HG02884 (cell line): ENCODE data around the gene MSH4.
"Not testable (repeated sequence)": the region's sequence is repeated elsewhere in the genome, so short reads cannot be mapped to it uniquely, and the experiment has no call there.

ENCODE experiments used
- ATAC-seq: cut with Tn5 transposase; IDR thresholded peaks from one replicate; pipeline ENCODE4 v1.9.1; 2021; ENCODE audit warnings: mild to moderate bottlenecking, moderate library complexity; ENCODE audit not compliant: unreplicated experiment

MSH4 gene

DNA sequence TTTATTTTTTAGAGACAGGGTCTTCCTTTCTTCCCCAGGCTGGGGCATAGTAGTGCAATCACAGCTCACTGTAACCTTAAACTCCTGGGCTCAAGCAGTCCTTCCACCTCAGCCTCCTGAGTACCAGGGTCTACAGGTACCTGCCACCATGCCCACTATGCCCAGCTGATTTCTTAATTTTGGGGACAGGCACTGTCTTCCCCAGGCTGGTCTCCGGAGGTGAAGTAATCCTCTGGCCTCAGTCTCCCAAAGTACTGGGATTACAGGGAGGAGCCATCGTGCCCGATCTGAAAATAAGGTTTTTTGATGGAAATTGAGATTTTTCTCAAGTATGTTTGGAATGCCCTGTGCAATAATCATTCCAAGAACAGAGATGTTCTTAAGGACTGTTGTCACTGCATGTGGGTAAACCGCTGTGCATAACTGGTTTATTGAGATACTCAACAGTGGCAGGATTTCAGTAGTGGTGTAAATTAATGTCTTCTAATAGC is 934 bp upstream of the MSH4 start:
- no peak for ATAC-seq

DNA sequence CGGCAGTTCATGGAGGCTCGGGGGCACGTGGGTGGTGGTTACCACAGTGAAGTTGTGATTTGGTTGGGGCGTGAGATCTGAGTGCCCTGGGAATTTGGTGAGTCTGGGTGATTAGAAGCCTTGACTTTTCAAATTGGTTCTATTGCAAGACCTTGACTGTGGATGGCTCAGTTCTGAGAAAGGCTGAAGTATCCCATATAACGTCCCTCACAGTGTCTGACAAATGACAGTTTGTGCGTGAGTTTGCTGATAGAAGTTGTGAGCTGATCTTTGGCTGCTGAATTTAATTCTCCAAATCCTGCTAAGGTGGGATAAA is 549 bp downstream of the MSH4 start:
- no peak for ATAC-seq

DNA sequence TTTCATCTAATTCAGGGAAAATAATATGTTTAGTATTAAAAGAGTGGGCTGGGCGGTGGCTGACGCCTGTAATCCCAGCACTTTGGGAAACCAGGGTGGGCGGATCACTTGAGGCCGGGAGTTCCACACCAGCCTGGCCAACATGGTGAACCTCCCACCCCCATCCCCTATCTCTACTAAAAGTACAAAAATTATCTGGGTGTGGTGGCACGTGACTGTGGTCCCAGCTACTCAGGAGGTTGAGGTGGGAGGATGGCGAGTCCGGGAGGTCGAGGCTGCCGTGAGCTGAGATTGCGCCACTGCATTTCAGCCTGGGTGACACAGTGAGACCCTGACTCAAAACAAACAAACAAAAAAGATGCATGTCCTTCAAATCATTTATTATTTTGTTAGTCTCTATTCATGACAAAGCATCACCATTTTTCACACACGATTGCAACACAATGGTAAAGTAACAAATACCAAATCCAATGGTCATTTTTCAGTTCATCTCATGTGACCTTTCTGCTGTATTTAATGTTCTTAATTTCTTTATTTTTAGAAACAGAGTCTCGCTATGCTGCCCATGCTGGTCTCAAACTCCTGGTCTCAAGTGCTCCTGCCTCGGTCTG is 1.0 kb downstream of the MSH4 start:
- ATAC-seq: no peak

DNA sequence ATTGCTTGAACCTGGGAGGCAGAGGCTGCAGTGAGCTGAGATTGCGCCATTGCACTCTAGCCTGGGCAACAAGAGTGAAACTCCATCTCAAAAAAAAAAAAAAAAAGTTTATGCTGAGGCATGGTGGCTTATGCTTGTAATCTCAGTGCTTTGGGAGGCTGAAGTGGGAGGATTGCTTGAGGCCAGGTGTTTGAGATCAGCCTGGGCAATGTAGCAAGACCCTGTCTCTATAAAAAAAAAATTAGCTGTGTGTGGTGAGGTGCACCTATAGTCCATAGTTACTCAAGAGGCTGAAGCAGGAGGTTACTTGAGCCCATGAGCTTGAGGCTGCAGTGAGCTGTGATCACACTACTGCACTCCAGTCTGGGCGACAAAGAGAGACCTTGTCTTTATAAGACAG is 4.8 kb downstream of the MSH4 start:
- not testable (repeated sequence) for ATAC-seq

DNA sequence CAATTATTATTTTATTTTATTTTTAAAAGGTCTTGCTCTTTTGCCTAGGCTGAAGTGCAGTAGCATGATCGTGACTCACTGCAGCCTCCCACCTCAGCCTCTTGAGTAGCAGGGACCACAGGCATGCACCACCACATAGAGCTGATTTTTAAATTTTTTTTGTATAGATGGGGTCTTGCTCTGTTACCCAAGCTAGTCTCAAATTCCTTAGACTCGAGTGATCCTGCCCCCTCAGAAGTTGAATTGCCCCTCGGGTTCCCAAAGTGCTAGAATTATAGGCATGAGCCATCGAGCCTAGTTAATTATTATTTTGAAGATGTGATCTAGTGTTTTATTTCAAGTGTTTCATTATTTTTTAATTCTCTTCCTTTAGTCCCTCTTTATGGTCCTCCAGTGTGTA is 12.2 kb downstream of the MSH4 start:
- ATAC-seq: no peak

DNA sequence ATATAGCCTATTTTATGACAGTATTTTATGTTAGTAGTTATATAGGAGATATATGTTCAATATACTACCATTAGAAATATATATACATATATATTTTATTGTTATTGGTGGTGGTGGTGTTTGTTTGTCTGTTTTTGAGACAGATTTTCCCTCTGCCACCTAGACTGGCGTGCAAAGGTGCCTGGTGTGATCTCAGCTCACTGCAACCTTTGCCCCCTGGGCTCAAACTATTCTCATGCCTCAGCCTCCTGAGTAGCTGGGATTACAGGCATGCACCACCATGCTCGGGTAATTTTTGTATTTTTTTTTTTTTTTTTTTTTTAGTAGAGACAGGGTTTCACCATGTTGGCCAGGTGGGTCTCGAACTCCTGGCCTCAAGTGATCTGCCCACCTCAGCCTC is 13.4 kb downstream of the MSH4 start:
- not testable (repeated sequence) for ATAC-seq

DNA sequence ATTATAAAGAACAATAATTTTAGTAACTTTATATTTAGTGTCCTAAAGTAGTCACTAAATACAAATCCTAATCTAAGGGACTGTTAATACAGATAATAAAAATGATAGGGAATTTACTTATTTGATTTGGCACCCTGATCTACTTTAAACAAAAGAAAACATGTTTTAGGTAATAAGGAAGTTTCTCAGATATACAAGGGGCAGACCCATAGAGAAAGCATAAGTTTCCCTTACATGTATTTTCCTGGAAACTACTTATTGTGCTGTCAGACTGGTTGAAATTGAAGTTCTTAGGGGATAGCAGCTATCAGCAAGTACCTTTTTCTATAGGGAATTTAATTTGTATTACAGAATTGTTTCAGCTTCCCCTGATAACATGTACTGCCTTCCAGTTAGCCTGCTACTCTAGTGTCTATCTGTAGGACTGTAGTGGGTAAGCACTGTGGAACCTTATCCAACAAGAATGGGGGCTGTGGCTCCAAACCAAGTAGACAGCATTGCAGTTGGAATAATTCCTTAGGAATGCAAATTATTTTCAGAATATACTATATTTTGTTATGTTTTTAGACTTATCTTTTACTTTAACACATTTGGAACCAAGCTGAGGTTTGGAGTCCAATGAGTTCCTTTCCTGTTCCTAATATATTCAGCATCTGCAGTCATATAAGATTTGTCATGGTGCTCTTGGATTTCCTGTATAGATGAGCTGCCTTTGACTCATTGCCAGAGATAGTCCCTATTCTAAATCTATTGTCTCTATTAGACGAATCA is 14.7 kb downstream of the MSH4 start:
- no peak for ATAC-seq

DNA sequence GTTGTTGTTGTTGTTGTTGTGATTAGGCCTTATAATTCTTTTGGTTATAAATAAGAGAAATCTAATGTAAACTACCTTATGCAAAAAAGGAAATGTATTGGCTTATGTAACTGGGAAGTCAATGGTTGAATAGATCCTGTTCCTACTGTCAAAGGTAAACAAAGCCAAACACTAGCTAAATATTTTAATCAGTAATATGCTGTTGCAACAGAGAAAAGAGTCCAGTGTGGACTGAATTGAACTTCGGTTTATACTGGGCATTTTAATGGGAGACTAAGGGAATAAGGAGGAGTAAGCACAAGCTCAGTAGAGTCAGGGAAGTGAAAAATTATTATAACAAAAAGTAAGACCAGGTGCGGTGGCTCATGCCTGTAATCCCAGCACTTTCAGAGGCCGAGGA is 15.4 kb downstream of the MSH4 start:
- no peak for ATAC-seq

DNA sequence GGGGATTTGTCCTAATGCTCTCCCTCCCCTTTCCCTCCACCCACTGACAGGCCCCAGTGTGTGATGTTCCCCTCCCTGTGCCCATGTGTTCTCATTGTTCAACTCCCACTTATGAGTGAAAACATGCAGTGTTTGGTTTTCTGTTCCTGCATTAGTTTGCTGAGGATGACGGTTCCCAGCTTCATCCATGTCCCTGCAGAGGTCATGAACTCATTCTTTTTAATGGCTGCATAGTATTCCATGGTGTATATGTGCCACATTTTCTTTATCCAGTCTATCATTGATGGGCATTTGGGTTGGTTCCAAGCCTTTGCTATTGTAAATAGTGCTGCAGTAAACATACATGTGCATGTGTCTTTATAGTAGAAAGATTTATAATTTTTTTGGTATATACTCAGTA is 26.9 kb downstream of the MSH4 start:
- not testable (repeated sequence) for ATAC-seq

DNA sequence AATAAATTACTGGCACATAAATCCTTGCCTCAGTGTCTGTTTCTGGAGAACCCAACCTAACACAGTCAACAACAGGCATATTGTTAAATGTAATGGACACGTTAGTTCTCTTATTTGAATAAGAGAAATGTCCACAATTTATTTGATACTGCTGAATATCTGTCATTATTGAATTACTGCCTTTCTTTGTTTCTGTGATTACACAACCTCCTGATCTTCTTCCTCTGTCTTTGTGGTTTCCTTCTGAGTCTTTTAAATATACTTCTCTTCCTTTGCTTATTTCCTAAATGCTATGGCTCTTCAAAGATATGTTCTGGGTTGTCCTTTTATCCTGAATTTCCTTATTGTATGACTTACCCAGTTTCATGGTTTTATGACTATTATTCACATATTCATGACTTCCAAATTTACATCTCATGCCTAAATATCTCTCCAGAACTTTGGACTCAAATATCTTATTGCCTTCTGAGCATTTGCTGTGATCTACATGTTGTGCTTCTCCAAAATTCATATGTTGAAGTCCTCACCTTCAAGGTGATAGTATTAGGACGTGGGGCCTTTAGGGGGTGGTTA is 39.9 kb downstream of the MSH4 start:
- no peak for ATAC-seq

DNA sequence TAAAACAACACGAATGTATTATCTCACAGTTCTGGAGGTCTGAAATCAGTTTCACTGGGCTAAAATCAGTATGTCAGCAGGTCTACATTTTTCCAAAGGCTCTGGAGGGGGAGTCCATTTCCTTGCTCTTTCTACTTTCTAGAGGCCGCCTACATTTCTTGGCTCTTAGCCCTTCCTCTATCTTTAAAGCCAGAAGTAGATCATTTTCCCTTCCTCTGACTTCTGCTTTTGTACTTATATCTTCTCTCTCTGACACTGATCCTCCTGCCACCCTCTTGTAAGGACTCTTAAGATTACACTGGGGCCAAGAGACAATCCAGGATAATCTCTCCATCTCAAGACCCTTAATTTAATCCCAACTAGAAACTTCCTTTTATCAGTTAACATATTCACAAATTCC is 41.4 kb downstream of the MSH4 start:
- ATAC-seq: no peak

DNA sequence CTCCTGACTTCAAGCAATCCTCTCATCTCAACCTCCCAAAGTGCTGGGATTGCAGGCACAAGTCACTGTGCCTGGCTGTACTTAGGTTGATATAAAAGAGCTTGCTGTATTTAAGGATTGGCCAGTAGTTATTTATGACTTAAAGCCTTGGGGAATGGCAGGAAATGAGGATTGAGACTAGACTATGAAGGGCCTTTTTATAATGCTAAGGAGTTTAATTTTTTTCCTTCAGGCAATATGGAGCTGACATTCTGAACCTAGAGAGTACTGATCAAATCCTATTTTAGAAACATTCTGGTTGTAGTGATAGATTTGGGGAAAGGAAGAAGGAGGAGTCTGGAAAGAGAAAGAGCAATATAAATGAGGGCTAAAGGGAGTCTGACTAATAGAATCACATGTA is 44.7 kb downstream of the MSH4 start:
- ATAC-seq: no peak

DNA sequence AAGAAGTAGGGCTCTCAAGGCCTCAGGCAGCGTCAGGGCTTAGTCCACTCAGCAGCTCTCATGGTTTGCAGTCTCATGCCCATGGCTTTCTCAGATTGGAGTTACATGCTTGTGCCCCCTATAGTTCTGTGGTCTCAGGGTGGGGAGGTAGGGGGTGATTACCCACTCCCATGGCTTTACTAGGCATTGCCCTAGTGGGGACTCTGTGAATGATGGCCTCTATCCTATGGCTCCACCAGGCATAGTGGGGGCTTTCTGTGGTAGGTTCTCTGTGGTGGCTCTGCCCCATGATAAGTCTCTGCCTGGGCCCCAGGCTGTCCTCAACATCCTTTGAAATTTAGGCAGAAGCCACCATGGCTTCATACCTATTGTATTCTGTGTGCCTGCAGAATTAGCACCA is 48.9 kb downstream of the MSH4 start:
- no peak for ATAC-seq

DNA sequence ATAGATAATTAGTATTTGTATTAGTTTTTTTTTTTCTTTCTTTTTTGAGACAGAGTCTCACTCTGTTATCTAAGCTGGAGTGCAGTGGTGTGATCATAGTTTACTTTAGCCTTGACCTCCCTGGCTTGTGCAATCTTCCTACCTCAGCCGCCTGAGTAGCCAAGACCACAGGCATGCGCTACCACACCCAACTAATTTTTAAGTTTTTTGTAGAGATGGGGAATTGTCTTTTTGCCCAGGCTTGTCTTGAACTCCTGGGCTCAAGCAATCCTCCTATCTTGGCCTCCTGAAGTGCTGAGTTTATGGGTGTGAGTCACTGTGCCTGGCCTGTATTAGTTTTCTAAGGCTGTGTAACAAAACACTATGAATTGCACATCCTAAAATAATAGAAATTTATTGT is 58.3 kb downstream of the MSH4 start:
- no peak for ATAC-seq

DNA sequence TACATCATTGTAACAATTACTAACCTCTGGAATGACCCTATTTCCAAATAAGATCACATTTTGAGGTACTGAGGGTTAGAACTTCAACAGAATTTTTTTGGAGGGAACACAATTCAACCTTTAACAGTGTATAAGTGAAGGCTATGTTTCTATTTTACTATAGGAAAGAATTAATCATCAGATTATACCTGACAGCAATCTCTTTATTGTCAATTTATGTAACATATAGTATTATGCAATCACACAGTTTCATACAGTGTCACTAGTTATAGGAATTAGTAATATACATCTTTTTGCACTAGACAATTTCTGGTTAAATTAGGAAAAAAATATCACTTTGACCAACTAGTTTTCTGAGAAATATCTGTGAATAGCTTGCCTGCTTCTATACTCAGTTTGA is 59.1 kb downstream of the MSH4 start:
- no peak for ATAC-seq

DNA sequence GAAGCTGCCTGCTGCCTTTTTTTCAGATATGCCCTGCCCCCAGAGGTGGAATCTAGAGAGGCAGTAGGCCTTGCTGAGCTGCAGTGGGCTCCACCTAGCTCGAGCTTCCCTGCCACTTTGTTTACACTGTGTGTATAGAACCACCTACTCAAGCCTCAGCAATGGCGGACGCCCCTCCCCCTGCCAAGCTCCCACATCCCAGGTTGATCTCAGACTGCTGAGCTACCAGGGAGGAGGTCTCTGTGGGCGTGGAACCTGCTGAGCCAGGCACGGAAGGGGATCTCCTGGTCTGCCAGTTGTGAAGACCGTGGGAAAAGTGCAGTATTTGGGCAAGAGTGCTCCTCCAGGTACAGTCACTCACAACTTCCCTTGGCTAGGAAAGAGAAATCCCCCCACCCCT is 65.1 kb downstream of the MSH4 start:
- ATAC-seq: no peak

DNA sequence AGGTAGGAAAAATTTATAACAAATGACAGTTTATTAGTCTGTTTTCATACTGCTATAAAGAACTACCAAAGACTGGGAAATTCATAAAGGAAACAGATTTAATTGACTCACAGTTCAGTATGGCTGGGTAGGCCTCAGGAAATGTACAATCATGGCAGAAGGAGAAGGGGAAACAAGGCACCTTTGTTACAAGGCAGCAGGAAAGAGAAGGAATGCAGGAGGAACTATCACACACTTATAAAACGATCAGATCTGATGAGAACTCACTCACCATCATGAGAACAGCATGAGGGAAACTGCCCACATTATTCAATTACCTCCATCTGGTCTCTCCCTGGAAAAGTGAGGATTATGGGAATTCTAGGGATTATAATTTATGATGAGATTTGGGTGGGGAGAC is 74.3 kb downstream of the MSH4 start:
- ATAC-seq: no peak

DNA sequence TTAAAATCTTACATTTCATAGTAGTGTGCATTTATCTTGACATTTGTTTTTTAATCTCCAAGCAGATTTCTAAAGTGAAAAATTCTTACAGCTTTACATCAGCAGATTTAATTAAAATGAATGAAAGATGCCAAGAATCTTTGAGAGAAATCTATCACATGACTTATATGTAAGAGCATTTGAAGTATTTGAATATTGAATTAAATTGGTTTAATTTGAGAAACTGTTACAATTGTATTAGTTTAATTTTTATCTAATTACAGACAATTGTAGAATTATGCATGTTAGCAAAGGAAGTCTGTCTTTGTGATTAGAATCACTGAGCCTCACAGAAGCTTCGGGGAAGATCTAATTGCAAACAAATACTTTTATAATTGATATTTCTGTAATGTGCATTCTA is 83.3 kb downstream of the MSH4 start:
- no peak for ATAC-seq

DNA sequence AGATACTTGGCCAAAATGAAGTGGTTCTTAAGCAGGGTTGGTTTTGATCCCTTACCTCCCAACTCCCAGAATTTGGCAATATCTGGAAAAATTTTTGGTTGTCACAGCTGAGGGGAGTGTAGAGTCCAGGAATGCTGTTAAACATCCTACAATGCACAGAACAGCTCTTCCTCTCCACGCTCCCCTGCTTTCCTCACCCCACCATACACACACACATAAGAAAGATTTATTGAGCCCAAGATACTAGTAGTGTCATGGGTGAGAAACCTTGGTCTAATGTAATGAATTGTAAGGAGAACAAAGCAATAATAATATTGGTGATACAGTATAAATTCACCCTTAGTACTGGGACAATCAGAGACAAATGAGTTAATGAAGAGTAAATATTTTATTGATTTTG is 87.8 kb downstream of the MSH4 start:
- ATAC-seq: no peak

DNA sequence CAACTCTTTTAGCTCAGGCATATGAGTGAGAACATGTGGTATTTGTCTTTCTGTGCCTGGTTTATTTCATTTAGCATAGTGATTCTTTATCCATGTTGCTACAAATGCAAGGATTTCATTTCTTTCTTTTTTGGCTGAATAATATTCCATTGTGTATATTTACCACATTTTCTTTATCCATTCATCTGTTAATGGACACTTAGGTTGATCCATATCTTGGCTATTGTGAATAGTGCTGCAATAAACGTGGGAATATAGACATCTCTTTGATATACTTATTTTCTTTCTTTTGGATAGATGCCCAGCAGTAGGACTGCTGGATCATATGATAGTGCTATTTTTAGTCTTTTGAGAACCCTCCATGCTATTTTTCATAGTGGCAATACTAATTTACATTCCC is 104.7 kb downstream of the MSH4 start:
- ATAC-seq: no peak

DNA sequence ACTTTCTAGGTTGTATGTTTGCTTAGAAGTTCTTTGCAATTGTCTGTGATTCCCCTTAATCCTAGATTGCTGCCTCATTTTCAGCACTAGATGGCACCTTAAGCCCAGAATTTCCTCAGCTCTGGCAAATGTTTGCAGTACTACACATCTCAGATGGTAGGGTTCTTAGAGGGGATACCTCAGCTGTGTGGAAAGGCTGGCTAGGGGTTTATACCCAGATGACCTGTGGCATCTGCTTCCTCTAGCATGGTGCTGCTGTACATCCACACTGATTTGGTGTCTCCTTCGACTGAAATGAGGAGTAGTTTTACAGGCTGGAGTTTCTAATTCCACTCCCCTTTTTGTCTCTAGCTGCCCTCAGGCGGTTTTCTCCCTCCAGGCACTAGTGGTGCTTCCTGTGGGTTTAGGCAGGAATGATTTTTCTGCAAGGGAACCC is 112.1 kb downstream of the MSH4 start:
- peak; percentile 96 for ATAC-seq

DNA sequence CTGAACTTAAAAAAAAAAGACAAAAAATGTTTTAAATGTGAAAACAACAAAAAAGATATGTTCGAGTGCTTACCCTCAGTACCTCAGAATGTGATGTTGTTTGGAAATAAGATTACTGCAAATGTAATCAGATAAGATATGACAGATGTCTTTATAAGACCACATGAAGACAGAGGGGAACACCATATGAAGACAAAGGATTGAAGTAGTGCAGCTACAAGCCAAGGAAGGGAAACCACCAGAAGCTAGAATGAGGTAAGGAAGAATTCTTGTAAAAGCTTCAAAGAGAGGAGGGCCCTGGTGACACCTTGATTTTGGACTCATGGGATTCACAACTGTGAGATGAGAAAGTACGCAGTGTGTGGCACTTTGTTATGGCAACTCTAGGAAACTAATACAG is 120.2 kb downstream of the MSH4 start:
- ATAC-seq: no peak

DNA sequence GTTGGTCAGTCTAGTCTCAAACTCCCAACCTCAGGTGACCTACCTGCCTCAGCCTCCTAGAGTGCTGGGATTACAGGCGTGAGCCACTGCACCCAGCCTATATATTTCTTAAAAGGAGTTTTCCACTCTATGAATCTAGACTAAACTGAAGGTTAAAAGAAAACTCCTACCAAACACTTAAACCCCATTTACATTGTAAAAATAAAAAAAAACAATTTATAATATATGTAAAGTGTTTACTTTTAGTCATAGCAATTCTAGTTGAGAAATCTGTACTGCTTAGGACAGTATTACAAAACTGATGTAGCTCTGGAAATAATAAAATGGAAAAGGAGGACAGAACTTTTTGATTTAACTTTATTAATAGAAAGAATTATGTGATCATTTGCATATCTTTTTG is 126.0 kb downstream of the MSH4 start:
- ATAC-seq: no peak
